H1 (cell line): Measurements from ENCODE around the gene RGS6. TPM values are rescaled to one million over a fixed set of nuclear protein-coding genes. Genes with fewer than 3 reads are reported as not detected.

Experiments
- BACH1 ChIP-seq: IDR thresholded peaks from 2 replicates; pipeline ENCODE4 v1.6.1; 2012; ENCODE audit warnings: low read length, improper control_type of control experiment
- CHD1 ChIP-seq: IDR thresholded peaks from 2 replicates; pipeline ENCODE4 v1.6.1; 2012; ENCODE audit warnings: low read depth, low read length, improper control_type of control experiment
- EP300 ChIP-seq, 2 experiments: IDR thresholded peaks; 1 replicate in 1 of 2; 2 replicates in 1 of 2; pipeline ENCODE4 v1.6.1; 2011 to 2012; ENCODE audit warnings: low read depth in 2 of 2, low read length in 2 of 2, mild to moderate bottlenecking in 2 of 2, borderline replicate concordance in 1 of 2, inconsistent platforms in 1 of 2, moderate library complexity in 1 of 2
- JUN ChIP-seq: IDR thresholded peaks from 2 replicates; pipeline ENCODE4 v1.6.1; 2011; ENCODE audit warnings: low read depth, mild to moderate bottlenecking, improper control_type of control experiment, low read length
- MAFK ChIP-seq: IDR thresholded peaks from 2 replicates; pipeline ENCODE4 v1.6.1; 2012; ENCODE audit warnings: low read depth, mild to moderate bottlenecking, improper control_type of control experiment, low read length
- RNF2 ChIP-seq: fragments of 200-900, 300-1000 bp; sonication (generic); IDR thresholded peaks from 2 replicates; pipeline ENCODE4 v1.7.1; 2016; ENCODE audit warnings: borderline replicate concordance, low read depth, mild to moderate bottlenecking, antibody characterized with exemption, low read length; ENCODE audit not compliant: poor library complexity, severe bottlenecking; ENCODE audit errors: missing control alignments
- SIRT6 ChIP-seq: IDR thresholded peaks from one replicate; pipeline ENCODE4 v1.7.1; 2012; ENCODE audit warnings: low read length, inconsistent platforms
- polyA plus RNA-seq, 7 experiments: library from polyadenylated mRNA; depleted of rRNA in 3 of 7; stranded (reverse) in 5 of 7; unstranded in 2 of 7; fragments of >200 nt in 5 of 7; fragments of 200-250 nt in 2 of 7; gene quantifications; 1 replicate in 5 of 7; 2 replicates in 1 of 7; 4 replicates in 1 of 7; pipeline versions ENCODE4 v1.2.1 to v1.2.3, GENCODE V29; 2011 to 2013; ENCODE audit warnings: missing spikeins in 2 of 7, mixed read lengths in 2 of 7
- total RNA-seq: library from RNA; stranded (reverse); fragmentation: NEBNext Ultra II Directional; extraction: Animal tissue kit (Norgen Biotek cat#: 25700); gene quantifications from 2 replicates; pipeline ENCODE4 v1.2.1, GENCODE V29; 2021
- TF ChIP-seq, protein P1 (sequence below): fragments of 300-600 bp; sonication (generic); IDR thresholded peaks from 2 replicates; pipeline ENCODE4 v1.7.1; 2012; ENCODE audit warnings: low read length, moderate library complexity, mild to moderate bottlenecking, inconsistent platforms; ENCODE audit not compliant: insufficient replicate concordance

RGS6 gene
- total and polyA plus RNA-seq, 2 of the 8 experiments (the other 6 are each of a cell fraction or from before 2014, with no cell fraction given): 0.26 to 1.1 TPM

- TF ChIP-seq, protein P1, sequence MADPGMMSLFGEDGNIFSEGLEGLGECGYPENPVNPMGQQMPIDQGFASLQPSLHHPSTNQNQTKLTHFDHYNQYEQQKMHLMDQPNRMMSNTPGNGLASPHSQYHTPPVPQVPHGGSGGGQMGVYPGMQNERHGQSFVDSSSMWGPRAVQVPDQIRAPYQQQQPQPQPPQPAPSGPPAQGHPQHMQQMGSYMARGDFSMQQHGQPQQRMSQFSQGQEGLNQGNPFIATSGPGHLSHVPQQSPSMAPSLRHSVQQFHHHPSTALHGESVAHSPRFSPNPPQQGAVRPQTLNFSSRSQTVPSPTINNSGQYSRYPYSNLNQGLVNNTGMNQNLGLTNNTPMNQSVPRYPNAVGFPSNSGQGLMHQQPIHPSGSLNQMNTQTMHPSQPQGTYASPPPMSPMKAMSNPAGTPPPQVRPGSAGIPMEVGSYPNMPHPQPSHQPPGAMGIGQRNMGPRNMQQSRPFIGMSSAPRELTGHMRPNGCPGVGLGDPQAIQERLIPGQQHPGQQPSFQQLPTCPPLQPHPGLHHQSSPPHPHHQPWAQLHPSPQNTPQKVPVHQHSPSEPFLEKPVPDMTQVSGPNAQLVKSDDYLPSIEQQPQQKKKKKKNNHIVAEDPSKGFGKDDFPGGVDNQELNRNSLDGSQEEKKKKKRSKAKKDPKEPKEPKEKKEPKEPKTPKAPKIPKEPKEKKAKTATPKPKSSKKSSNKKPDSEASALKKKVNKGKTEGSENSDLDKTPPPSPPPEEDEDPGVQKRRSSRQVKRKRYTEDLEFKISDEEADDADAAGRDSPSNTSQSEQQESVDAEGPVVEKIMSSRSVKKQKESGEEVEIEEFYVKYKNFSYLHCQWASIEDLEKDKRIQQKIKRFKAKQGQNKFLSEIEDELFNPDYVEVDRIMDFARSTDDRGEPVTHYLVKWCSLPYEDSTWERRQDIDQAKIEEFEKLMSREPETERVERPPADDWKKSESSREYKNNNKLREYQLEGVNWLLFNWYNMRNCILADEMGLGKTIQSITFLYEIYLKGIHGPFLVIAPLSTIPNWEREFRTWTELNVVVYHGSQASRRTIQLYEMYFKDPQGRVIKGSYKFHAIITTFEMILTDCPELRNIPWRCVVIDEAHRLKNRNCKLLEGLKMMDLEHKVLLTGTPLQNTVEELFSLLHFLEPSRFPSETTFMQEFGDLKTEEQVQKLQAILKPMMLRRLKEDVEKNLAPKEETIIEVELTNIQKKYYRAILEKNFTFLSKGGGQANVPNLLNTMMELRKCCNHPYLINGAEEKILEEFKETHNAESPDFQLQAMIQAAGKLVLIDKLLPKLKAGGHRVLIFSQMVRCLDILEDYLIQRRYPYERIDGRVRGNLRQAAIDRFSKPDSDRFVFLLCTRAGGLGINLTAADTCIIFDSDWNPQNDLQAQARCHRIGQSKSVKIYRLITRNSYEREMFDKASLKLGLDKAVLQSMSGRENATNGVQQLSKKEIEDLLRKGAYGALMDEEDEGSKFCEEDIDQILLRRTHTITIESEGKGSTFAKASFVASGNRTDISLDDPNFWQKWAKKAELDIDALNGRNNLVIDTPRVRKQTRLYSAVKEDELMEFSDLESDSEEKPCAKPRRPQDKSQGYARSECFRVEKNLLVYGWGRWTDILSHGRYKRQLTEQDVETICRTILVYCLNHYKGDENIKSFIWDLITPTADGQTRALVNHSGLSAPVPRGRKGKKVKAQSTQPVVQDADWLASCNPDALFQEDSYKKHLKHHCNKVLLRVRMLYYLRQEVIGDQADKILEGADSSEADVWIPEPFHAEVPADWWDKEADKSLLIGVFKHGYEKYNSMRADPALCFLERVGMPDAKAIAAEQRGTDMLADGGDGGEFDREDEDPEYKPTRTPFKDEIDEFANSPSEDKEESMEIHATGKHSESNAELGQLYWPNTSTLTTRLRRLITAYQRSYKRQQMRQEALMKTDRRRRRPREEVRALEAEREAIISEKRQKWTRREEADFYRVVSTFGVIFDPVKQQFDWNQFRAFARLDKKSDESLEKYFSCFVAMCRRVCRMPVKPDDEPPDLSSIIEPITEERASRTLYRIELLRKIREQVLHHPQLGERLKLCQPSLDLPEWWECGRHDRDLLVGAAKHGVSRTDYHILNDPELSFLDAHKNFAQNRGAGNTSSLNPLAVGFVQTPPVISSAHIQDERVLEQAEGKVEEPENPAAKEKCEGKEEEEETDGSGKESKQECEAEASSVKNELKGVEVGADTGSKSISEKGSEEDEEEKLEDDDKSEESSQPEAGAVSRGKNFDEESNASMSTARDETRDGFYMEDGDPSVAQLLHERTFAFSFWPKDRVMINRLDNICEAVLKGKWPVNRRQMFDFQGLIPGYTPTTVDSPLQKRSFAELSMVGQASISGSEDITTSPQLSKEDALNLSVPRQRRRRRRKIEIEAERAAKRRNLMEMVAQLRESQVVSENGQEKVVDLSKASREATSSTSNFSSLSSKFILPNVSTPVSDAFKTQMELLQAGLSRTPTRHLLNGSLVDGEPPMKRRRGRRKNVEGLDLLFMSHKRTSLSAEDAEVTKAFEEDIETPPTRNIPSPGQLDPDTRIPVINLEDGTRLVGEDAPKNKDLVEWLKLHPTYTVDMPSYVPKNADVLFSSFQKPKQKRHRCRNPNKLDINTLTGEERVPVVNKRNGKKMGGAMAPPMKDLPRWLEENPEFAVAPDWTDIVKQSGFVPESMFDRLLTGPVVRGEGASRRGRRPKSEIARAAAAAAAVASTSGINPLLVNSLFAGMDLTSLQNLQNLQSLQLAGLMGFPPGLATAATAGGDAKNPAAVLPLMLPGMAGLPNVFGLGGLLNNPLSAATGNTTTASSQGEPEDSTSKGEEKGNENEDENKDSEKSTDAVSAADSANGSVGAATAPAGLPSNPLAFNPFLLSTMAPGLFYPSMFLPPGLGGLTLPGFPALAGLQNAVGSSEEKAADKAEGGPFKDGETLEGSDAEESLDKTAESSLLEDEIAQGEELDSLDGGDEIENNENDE: no peak
- TF ChIP-seq SIRT6: no peak
- no peak for TF ChIP-seq JUN
- TF ChIP-seq BACH1: no peak
- no peak for TF ChIP-seq RNF2
- no peak for TF ChIP-seq EP300 (IDR thresholded peaks at IDR 0.05; ENCODE audit: borderline replicate concordance in 1 of 2, low read depth in 2 of 2, low read length in 2 of 2)
- TF ChIP-seq MAFK: no peak
- TF ChIP-seq CHD1: no peak
Observed at GRCh38 chr14:72604133-72604532, 671.9 kb downstream of the RGS6 start (continued).
